Medulla oblongata (tissue), 1 donor: ENCODE data around the gene C17orf67.
"Not testable (repeated sequence)": the region's sequence is repeated elsewhere in the genome, so short reads cannot be mapped to it uniquely, and the experiment has no call there.

Source experiments
- DNase-seq: peaks from one replicate; pipeline ENCODE4 v3.0.0-alpha.2; 2015; ENCODE audit errors: extremely low spot score

Gene C17orf67

DNA sequence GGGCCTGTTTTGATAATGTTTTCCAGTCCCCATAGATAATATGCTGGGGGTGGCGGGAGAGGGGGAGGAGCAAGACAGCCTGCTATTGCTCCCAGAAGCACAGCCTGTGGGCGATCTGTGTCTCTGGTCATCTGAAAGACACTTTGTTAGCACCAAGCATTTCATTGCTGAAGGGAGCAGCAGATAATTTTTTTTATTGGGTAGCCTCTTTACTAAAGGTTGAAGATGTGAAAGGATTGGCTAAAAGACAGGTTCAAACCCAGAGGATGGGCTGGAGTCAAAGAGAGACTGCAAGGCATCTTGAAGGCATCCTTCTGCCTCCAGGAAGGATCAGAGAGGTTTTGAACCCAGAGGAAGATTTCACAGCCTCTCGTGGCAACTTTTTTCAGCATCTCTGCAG lies 60.6 kb downstream of the C17orf67 start:
- no peak for DNase-seq

DNA sequence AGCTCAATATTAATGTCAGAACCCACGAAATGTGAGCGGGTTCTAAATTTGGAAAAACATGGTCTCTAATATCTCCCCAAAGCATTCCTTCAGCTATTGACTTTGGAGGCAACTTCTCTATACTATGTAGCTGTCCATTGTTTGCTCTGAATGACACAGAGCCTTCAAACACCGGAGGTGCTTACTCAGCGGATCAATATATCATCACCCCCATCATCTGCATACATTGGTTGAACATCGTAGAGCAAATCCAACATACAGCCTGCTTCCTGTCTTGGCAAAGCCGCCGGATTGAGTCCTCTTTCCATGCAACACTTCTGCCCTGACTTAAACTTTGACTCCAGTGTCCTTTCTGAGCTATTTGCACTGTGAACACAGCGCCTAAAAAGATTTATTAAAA lies 61.3 kb downstream of the C17orf67 start:
- DNase-seq = no peak

DNA sequence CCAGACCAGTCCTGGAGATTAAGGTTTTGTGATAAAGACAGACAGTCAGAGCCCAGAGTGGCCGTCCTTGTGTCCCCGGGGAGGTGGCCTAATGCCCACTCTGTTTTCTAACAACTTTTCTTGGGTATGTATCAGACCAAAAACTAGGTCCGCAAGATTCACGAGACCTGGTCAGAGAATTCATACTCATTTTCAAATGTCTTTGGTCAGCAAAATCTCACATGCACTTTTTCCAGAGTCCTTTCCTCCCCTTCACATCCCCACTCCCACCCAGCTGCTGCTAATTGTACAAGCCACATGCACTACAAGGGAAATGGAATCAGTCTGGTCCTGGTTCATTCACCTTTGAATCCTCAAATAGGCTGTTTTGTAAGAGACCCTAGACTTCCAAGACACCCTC lies 61.7 kb downstream of the C17orf67 start:
- no peak for DNase-seq

DNA sequence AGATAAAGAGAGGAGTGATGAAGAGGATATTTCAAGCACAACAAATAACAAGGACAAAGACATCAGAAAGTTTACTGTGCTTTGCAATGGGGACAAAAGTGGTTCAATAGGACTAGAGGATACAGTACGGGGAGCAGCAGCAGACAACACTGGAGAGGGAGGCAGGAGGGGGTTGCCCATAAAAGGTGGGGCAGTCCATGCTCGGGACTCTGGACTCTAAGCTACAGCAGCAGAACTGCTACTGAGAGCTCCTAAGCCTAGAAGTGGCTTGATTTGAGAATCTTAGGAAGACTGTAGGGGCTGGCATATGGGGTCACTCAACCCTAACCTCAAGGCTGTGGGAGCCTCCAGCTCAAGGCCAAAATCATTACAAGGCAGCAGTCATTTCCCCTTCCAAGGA lies 62.2 kb downstream of the C17orf67 start:
- no peak for DNase-seq

DNA sequence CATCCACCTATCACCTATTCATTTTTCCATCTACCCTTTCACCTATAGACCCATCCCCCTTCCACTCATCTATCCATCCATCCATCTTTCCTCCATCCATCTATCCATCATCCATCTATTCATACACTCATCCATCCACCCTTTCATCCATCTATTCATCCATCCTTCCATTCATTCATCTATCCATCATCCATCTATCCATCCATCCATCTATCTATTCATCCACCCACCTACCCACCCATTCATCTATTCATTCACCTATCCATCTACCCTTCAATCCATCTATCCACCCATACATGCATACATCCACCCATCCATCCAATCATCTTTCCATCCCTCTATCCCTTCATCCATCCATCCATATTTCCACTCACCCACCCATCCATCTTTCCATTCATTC lies 63.3 kb downstream of the C17orf67 start:
- no peak for DNase-seq

GRCh38 chr17:56765449-56765848 lies 68.3 kb downstream of the C17orf67 start:
- no peak for DNase-seq

- no peak for DNase-seq
Measured at GRCh38 chr17:56762988-56763387, 70.7 kb downstream of the C17orf67 start.

DNA sequence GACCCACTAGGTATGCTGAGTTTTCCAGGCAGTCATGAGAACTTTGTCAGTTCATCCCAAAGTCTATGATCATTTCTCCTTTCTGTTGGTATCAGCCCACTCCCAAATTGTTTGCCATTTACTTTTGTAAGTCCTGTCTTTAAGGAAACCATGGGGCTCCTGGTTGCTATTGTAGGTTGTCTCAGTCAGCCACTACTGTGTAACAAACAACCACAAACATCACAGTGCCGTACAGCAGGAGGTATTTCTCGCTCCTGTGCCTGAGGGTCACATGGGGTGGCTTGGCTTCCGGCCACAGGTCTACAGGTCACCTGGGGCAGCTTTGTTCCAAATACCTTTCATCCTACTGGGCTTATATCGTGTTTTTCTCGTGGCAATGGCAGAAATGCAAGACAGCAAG lies 71.6 kb downstream of the C17orf67 start:
- no peak for DNase-seq

DNA sequence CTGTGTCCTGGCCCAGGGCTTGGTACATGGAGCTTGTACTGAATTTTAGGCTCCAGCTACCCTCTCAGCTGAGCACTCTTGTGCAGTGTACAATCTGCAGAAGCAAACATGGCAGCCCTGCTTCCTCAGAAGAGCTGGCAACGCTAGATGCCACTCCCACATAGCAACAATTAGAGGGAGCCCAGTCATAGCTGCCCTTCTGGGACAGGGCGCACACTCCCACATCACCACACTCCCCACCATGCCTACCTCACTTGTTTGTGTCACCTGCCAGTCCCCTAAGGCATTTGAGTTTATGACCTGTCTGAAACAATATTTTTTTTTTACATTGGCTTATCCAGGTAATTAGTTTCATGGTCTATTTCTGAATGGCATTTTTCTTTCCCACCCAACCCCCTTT lies 72.3 kb downstream of the C17orf67 start:
- no peak for DNase-seq

- DNase-seq = not testable (repeated sequence)
Measured at GRCh38 chr17:56757611-56758010, 76.1 kb downstream of the C17orf67 start.

GRCh38 chr17:56756536-56756935 lies 77.2 kb downstream of the C17orf67 start:
- no peak for DNase-seq

- no peak for DNase-seq
Measured at GRCh38 chr17:56755310-56755709, 78.4 kb downstream of the C17orf67 start.

- no peak for DNase-seq
Measured at GRCh38 chr17:56754523-56755208, 79.1 kb downstream of the C17orf67 start.

DNA sequence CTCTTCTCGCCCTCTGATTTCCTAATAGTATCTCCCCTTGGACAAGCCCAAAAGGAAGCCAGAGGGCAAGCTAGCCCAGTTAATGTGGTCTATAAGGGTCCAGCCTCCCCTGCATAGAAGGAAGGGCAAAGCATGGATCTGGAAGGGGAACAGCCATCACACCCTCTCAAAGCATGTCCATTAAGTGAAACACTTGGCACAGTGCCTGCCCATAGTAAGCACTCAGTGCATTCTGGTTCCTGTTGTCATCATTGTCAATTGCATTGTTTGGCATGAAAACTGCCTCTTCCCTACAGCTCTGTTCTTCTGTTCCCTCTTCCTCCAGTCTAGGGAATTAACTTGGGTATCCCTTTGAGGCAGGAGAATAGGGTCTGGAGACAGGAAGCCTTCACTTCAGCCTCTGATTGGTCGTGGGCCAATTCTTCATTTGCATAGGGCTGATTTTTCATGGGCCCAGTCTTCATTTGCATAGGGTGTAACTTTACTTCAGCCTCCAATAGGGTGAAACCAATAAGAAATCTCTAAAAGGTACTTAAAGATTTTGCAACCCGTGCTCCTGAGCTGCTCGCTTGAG lies 81.4 kb downstream of the C17orf67 start:
- no peak for DNase-seq

DNA sequence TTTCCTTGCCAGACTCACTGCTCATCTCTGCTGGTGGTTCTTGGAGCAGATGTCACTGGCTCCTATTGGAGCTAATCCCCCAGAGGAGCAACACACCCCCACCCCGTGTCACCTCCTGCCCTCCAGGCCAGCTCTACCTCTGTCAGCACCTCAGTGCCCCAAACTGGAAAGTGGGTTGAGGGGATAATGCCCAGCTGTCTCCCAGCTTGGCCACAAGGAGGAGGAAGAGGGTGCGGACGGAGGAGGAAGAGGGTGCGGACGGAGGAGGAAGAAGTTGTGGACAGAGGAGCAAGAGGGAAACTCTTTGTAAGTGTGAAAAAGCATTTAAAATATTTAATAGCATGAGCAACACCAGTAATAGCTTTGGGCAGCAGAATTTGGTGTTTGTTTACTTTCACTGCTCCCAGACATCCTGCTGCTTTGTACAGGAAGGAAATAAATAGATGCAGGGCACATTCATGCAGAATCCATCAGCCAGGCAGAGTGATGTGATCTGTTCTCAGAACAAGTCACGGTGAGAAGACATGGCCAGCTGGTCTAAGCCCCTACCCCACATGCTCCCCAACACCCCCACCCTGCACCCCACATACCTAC lies 82.5 kb downstream of the C17orf67 start:
- DNase-seq = no peak

DNA sequence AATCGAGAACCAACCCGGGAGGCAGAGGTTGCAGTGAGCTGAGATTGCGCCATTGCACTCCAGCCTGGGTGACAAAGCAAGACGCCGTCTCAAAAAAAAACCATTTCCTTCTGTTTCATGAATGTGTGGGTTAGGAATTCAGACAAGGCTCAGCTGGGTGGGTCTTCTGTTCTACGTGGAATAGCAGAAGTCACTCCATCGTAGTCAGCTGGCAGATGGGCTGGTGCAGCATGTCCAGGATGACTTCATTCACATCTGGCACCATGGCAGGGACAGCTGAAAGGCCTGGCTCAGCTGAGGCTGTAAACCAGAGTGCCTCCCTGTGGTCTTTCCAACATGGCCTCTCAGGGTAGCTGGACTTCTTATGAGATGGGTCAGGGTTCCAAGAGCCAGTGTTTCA lies 89.0 kb downstream of the C17orf67 start:
- no peak for DNase-seq

- DNase-seq = no peak
Measured at GRCh38 chr17:56742601-56743000, 91.1 kb downstream of the C17orf67 start.
